Measurements from ENCODE around the gene UACA.

The UACA gene

DNA sequence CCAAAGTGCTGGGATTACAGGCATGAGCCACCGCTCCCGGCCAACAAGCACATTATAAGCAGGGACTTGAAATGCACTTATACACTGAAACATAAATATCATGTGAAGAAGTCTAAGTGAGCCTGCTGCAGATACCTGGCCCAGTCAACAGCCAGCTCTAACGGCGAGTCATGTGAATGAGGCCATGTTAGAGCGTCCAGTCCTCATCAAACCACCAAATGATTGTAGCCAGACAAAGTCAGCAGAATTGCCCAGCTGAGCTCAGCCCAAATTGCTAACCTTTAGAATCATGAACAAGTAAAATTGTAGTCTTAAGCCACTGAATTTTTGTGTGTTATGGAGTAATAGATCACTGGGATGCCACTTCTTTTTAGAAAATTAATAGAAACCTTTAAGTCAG lies 37.8 kb upstream of the UACA start:
- CTCF ChIA-PET, result interaction anchor here (2.2 kb wide), 1 partner anchor 11 kb away, joined by 15 read pairs; no protein-coding TSS in a partner anchor
- POLR2A ChIA-PET, result no interaction called here
- TF ChIP-seq, protein P1, sequence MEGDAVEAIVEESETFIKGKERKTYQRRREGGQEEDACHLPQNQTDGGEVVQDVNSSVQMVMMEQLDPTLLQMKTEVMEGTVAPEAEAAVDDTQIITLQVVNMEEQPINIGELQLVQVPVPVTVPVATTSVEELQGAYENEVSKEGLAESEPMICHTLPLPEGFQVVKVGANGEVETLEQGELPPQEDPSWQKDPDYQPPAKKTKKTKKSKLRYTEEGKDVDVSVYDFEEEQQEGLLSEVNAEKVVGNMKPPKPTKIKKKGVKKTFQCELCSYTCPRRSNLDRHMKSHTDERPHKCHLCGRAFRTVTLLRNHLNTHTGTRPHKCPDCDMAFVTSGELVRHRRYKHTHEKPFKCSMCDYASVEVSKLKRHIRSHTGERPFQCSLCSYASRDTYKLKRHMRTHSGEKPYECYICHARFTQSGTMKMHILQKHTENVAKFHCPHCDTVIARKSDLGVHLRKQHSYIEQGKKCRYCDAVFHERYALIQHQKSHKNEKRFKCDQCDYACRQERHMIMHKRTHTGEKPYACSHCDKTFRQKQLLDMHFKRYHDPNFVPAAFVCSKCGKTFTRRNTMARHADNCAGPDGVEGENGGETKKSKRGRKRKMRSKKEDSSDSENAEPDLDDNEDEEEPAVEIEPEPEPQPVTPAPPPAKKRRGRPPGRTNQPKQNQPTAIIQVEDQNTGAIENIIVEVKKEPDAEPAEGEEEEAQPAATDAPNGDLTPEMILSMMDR (IDR thresholded peaks at IDR 0.05; ENCODE audit: control extremely low read depth, extremely low read depth, low read depth, missing control alignments), result no peak
- DNase-seq (ENCODE audit: extremely low spot score), result no peak

DNA sequence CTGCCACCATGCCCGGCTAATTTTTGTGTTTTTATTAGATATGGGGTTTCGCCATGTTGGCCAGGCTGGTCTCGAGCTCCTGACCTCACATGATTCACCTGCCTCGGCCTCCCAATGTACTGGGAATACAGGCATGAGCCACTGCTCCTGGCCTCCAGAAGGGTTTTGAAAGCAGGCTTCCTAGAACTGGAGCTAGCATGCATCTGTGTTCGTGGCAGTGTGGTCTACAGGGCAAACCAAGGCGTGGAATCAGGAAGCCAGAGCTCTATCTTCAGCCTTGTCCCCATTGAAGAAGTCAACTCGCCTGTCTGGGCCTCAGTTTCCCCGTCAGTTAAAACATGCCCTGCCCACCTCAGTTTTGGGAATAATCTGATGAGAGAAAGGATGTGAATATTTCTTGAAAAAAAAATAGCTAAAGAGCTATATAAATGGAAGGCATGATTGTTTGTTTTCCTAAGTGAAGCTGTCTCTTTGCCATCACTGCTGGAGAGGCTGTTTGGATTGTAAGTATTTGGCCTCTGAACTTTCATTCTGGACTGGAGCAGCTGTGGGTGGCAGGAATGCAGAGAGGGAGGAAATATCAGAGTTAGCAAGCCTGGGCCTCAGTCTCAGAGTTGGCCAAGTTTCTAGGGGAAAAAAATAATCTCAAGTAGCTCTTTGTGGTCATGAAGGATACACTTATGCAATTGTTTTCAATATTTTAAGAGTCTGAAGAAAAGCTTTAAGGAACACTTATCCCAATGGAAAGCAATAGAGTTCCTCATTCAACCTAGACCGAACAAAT lies 36.5 kb upstream of the UACA start:
- ChIA-PET POLR2A (no interaction called here), CTCF (interaction anchor here (0.8 to 2.2 kb wide), 3 partner anchors 12 to 1324 kb away, joined by 3 to 15 read pairs (median 3); no protein-coding TSS in a partner anchor)
- no peak for DNase-seq (ENCODE audit: extremely low spot score)
- TF ChIP-seq, protein P1 (IDR thresholded peaks at IDR 0.05; ENCODE audit: control extremely low read depth, extremely low read depth, low read depth, missing control alignments), result no peak

DNA sequence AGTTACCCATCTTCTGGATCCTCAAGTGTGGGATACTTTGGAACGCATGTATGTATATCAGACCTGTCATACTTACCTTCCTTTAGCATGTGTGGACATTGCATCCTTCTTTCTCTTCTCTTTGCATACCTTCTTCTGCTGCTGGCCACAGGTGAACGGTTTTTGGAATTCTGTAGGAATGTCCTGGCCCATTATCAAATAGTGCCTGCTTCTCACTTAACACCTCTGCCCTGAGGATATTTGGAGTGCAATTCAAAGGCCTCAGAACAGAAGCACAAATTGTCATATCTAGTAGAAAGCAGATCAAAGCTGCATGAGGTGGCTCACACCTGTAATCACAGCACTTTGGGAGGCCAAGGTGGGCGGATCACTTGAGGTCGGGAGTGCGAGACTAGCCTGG lies 34.1 kb upstream of the UACA start:
- TF ChIP-seq, protein P1 (IDR thresholded peaks at IDR 0.05; ENCODE audit: control extremely low read depth, extremely low read depth, low read depth, missing control alignments), result no peak
- ChIA-PET CTCF (interaction anchor here (1.4 kb wide), 1 partner anchor 75 kb away, joined by 3 read pairs; no protein-coding TSS in a partner anchor), POLR2A (no interaction called here)
- no peak for DNase-seq (ENCODE audit: extremely low spot score)

DNA sequence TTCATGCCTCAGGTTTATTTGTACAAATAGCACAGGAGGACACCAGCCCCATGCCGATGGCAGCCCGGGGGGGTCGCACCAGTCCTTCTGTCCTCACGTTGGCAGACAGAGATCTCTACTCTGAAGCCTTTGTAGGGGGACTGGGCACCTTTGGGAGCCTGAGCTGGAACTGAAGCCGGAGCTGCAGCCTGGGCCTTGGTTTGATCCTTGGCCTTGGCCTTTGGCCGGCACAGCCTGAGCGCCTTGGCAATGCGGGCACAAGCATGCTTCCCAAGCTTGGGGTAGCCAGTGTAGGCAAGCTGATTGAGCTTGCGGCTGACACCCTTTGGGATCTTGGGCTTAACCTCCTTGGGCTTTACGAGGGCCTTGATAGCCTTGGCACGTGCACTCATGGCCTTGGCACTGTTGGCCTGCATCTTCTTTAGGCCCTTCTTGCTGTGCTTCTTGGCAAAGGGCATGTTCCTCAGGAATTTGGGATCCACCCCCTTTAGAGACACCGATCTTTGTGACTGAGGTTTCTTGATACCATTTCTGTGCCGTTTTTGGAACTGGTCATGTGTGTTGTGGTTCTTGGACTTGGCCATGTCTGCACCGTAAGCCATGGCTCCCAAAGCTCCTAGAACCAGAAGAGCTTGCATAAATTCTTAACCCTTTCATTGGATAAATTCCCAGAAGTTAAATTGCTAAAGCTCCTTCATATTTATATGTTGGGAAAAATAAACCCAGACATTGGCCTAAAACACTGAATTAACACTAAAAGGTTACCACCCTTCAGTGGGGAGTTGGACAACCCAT lies 33.4 kb upstream of the UACA start:
- CTCF ChIA-PET, result interaction anchor here (1.4 to 2.4 kb wide), 2 partner anchors 15 to 74 kb away, joined by 3 to 6 read pairs; no protein-coding TSS in a partner anchor
- DNase-seq (ENCODE audit: extremely low spot score), result no peak
- TF ChIP-seq, protein P1 (IDR thresholded peaks at IDR 0.05; ENCODE audit: control extremely low read depth, extremely low read depth, low read depth, missing control alignments), result no peak
- POLR2A ChIA-PET, result no interaction called here

DNA sequence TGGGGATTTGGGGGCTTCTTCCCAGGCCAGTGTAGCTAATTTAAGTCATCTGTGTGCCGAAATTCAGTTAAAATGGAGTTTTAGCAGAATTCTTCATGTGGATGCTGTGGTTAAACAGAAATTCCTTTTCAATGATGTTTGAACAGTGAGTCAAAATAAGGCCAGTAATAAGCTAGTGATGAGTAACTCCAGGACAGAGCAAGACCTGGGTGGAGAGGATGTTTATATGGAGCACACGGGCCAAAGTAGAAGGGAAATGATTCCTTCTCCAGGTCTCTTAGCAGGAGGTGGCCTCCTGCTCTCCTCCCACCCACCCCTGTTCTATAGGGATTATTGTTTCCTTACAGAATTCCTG lies 31.9 kb upstream of the UACA start:
- DNase-seq (ENCODE audit: extremely low spot score), result no peak
- TF ChIP-seq, protein P1 (IDR thresholded peaks at IDR 0.05; ENCODE audit: control extremely low read depth, extremely low read depth, low read depth, missing control alignments), result no peak
- ChIA-PET CTCF (interaction anchor here (2.4 kb wide), 1 partner anchor 17 kb away, joined by 6 read pairs; no protein-coding TSS in a partner anchor), POLR2A (no interaction called here)

DNA sequence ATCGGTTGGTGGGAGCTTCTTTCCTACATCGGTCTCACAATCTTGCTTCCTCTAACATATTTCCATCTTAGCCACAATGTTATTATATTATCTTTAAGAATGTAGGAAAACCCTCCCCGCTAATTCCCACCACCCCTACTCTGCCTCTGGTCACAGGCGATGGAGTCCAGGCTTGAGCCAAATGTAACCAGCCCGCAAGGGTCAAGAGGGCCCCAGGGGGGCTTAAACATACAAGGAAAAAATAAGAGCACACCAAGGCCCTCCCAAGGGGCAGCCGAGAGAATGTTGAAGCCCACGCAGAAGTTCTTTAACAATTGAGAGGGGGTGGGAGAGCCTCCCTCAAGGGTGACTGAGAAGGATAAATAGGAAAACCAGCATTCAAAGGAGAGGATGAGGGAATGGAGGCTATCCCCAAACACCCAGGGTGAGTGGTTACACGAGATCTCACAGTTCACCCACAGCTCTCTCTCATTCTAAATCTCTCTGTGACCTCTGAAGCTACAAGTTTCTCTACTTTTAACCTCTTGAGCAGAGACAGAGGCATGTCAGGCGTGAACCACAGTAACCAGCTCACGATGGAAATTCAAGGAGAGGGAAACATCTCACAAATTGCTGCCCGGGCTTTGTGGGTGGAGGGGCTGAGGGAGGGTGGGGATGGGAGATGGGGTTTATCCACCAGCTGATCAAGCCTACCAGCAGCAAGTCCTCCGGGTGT lies 31.4 kb upstream of the UACA start:
- TF ChIP-seq, protein P1 (IDR thresholded peaks at IDR 0.05; ENCODE audit: control extremely low read depth, extremely low read depth, low read depth, missing control alignments), result no peak
- POLR2A ChIA-PET, result no interaction called here
- CTCF ChIA-PET, result interaction anchor here (2.4 kb wide), 1 partner anchor 17 kb away, joined by 6 read pairs; no protein-coding TSS in a partner anchor
- DNase-seq (ENCODE audit: extremely low spot score), result no peak

Measured in GM10248 (cell line).